T-cell (primary cell): ENCODE results near the gene MATR3. TPM values are rescaled to one million over a fixed set of nuclear protein-coding genes. Genes with fewer than 3 reads are reported as not detected.

Experiments used
- ATAC-seq, 4 experiments: fragments of 200-7000 bp in 3 of 4; fragments of 150-1000 bp in 1 of 4; cut with Tn5 transposase; replicated peaks in 1 of 4; 1 replicate in 3 of 4; 2 replicates in 1 of 4; pipeline ENCODE4 v1.10.0; 2021; ENCODE audit warnings: moderate library complexity in 3 of 4, mild to moderate bottlenecking in 2 of 4, moderate number of reproducible peaks in 1 of 4
- CTCF ChIA-PET, 2 donors: fragments of 300-600 bp; sonication (Branson Sonifier 250); formaldehyde crosslinking; loops; one replicate each; lab custom pipeline; 2022; ENCODE audit warnings: antibody characterized with exemption in 2 of 2; lab: Charles Lee
- POLR2A ChIA-PET, 2 donors: fragments of 300-600 bp; sonication (Branson Sonifier 250); formaldehyde crosslinking; loops; one replicate each; lab custom pipeline; 2022; ENCODE audit warnings: antibody characterized with exemption in 2 of 2; lab: Charles Lee
- DNase-seq, 35 experiments: peaks; one replicate each; pipeline versions ENCODE4 v3.0.0 to v3.0.0-alpha.2; 2013 to 2023
- H3K27ac ChIP-seq: one replicate; pipeline ENCODE4 v1.5.1; 2013; ENCODE audit warnings: low read length
- H3K27me3 ChIP-seq, 2 experiments: replicated peaks in 1 of 2; 1 replicate in 1 of 2; 2 replicates in 1 of 2; pipeline versions ENCODE4 v1.6.1 to v1.7.0; 2013; ENCODE audit warnings: low read length in 1 of 2, mixed read lengths in 1 of 2; ENCODE audit not compliant: control insufficient read depth in 2 of 2, insufficient read depth in 2 of 2; ENCODE audit errors: extremely low read depth in 1 of 2
- H3K36me3 ChIP-seq, 2 donors: 1 replicate in 1 of 2; 2 replicates in 1 of 2; pipeline versions ENCODE4 v1.6.1 to v1.7.0; 2013; ENCODE audit warnings: low read length in 1 of 2; ENCODE audit not compliant: control insufficient read depth in 2 of 2, insufficient read depth in 1 of 2; ENCODE audit errors: extremely low read depth in 1 of 2
- H3K4me1 ChIP-seq, 2 experiments: 1 replicate in 1 of 2; 2 replicates in 1 of 2; pipeline versions ENCODE4 v1.6.1 to v1.7.0; 2013; ENCODE audit warnings: low read length in 2 of 2, mixed read lengths in 1 of 2; ENCODE audit not compliant: insufficient read depth in 2 of 2, control insufficient read depth in 1 of 2; ENCODE audit errors: extremely low read depth in 1 of 2
- H3K4me3 ChIP-seq, 2 donors: 1 replicate in 1 of 2; 2 replicates in 1 of 2; pipeline versions ENCODE4 v1.5.1 to v1.7.0; 2013; ENCODE audit warnings: mild to moderate bottlenecking in 2 of 2, low read length in 1 of 2, moderate library complexity in 1 of 2; ENCODE audit not compliant: control insufficient read depth in 1 of 2; ENCODE audit errors: extremely low read depth in 1 of 2
- H3K9me3 ChIP-seq: 2 replicates; pipeline ENCODE4 v1.7.0; 2013
- H3K27ac Mint-ChIP-seq, 2 donors: one replicate each; pipeline ENCODE4 v1.8.0; 2020 to 2021; ENCODE audit warnings: mild to moderate bottlenecking in 2 of 2, mixed read lengths in 2 of 2
- H3K27me3 Mint-ChIP-seq, 2 donors: one replicate each; pipeline ENCODE4 v1.8.0; 2021 to 2022; ENCODE audit warnings: mixed read lengths in 2 of 2
- H3K36me3 Mint-ChIP-seq: one replicate; pipeline ENCODE4 v1.8.0; 2021; ENCODE audit warnings: mixed read lengths
- H3K4me1 Mint-ChIP-seq, 3 donors: one replicate each; pipeline ENCODE4 v1.8.0; 2020 to 2022; ENCODE audit warnings: mixed read lengths in 3 of 3, mild to moderate bottlenecking in 1 of 3
- H3K4me3 Mint-ChIP-seq, 3 donors: one replicate each; pipeline ENCODE4 v1.8.0; 2020 to 2022; ENCODE audit warnings: mild to moderate bottlenecking in 3 of 3, mixed read lengths in 3 of 3, moderate library complexity in 3 of 3
- H3K9me3 Mint-ChIP-seq, 3 donors: one replicate each; pipeline ENCODE4 v1.8.0; 2020 to 2022; ENCODE audit warnings: mixed read lengths in 3 of 3
- WGBS: methylation state at CpG from one replicate; pipeline ENCODE4 v1.1.5; 2013; ENCODE audit warnings: missing lambda C conversion rate; ENCODE audit not compliant: insufficient coverage; 5-methylcytosine and 5-hydroxymethylcytosine counted together
- total RNA-seq, 35 experiments: library from RNA in 6 of 35; stranded (reverse) in 6 of 35; fragments of 120-200 nt in 1 of 35; gene quantifications; one replicate each; pipeline versions ENCODE4 v1.2.1 to v1.2.4 and lab custom pipeline; 2013 to 2026

MATR3 gene
- total RNA-seq, 5 donors from 2014 or later (not counting 1 experiment from before 2014, with no cell fraction given), result 187 to 359 (median 200) TPM

DNA sequence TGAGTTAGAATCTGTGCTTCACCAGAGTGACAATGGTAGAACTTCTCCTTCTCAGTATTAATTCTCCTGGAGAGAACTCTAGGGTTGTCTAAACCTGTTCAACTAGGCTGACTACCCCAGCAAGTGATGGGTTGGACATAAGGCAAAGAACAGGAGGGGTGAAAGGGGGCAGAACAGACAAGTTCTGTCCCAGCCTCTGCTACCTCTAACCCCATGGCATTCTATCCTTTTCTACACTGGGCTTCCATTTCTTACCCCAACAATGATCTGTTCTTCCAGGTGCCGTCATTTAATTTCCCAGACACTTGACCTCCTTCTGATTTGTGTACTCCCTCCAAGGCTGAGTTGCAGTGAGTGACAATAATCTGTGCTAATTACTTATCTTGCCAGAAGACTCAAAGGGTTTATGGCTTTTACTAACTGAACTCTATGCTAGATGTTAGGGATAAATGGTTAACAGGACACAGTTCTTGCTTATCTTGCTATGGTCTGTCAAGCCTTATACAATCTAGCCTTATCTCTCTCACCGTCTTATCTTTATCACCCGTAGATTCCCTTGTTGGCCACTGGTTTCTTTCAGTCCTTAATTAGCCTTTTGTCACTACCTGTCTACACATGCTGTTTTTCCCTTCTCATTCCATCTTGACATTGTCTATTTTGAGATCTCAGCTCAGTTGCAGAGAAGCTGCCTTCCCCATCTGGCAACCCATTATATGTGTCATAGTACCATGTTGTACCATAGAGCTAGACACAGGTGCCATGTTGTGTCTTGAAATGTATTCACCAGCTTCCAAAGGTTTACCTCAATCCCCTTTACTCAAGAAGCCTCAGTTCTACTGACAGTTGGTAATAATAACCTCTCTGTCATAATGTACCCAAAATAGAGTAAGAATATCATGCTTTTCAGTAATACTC lies 10.0 kb upstream of the MATR3 start:
- Mint-ChIP-seq H3K9me3 (no peaks in the 10 kb centered on the region), H3K27me3 (no peaks in the 10 kb centered on the region), H3K27ac (no peak overlapping the region), H3K4me1 (peaks cover 0 to 2% (median 2%) of the 10 kb centered on the region in 3 donors), H3K36me3 (peaks cover 34% of the 10 kb centered on the region), H3K4me3 (no peak overlapping the region)
- H3K27me3 ChIP-seq, result no peaks in the 10 kb centered on the region
- WGBS, result 83% methylated on average over 1 of the region's 3 CpGs
- ChIA-PET POLR2A (interaction anchor here in 1 of 2 donors (0.5 to 0.6 kb wide), 3 partner anchors 10 to 630 kb away, joined by 3 to 4 read pairs (median 3); partner anchors contain the start of gene MATR3), CTCF (no interaction called here)
- no peaks in the 10 kb centered on the region for H3K4me1 ChIP-seq
- H3K27ac ChIP-seq, result no peak overlapping the region
- no peaks in the 10 kb centered on the region for H3K9me3 ChIP-seq
- peaks cover 0 to 42% of the 10 kb centered on the region in 2 donors for H3K36me3 ChIP-seq
- DNase-seq (no peak), ATAC-seq (no peak)
- H3K4me3 ChIP-seq, result no peak overlapping the region

DNA sequence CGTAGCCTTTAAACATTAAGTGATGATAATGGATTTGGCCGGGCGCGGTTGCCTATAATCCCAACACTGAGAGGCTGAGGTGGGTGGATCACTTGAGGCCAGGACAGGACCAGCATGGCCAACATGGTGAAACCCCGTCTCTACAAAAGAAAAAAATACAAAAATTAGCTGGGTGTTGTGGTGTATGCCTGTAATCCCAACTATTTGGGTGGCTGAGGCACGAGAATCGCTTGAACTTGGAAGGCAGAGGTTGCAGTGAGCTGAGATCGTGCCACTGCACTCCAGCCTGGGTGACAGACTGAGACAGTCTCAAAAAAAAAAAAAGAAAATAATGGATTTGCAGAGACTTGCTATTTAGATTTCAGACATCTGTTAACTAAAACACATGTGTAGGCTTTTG lies 9.2 kb upstream of the MATR3 start:
- H3K27me3 ChIP-seq, result no peaks in the 10 kb centered on the region
- peaks cover 0 to 37% of the 10 kb centered on the region in 2 donors for H3K36me3 ChIP-seq
- H3K9me3 Mint-ChIP-seq, result no peaks in the 10 kb centered on the region
- DNase-seq (no peak), ATAC-seq (no peak)
- H3K4me1 Mint-ChIP-seq, result peaks cover 0 to 2% (median 2%) of the 10 kb centered on the region in 3 donors
- H3K4me3 Mint-ChIP-seq, result no peak overlapping the region
- ChIA-PET POLR2A (interaction anchor here in 1 of 2 donors (0.5 to 0.6 kb wide), 4 partner anchors 9 to 630 kb away, joined by 3 to 8 read pairs (median 4); partner anchors contain the start of gene MATR3), CTCF (no interaction called here)
- 100% methylated on average over 2 of the region's 8 CpGs for WGBS
- peaks cover 34% of the 10 kb centered on the region for H3K36me3 Mint-ChIP-seq
- no peak overlapping the region for H3K27ac Mint-ChIP-seq
- no peaks in the 10 kb centered on the region for H3K9me3 ChIP-seq
- H3K27me3 Mint-ChIP-seq, result no peaks in the 10 kb centered on the region
- H3K4me3 ChIP-seq, result no peak overlapping the region
- no peak overlapping the region for H3K27ac ChIP-seq
- H3K4me1 ChIP-seq, result no peaks in the 10 kb centered on the region

DNA sequence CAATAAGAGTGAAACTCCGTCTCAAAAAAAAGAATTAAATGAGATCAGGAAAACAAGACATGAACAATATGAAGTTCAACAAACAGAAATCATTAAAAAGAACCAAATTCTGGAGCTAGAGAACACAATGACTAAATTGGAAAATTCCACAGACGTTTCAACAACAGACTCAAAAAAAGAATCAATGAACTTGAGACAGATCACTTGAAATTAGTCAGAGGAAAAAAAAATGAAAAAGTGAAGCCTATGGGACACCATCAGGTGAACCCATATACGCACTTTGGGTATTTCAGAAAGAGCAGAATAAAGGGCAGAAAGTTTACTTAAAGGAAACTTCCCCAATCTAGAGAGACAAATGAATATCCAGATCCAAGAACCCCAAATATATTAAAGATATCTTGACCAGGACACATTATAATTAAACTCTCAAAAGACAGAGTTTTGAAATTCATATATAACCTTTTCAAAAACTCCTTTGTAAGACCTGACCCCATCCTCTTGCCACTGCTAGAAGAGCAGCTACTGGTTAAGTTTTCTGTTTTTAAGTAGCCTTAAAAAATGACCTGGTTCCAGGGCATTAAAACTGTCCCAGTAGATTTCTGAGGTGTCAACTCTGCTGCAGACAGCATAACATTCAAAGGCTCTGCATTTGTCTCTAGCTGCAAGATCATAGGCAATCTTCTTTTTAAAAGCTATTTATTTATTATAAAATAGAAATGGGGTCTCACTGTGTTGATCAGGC lies 7.7 kb upstream of the MATR3 start:
- peaks cover 0 to 2% (median 2%) of the 10 kb centered on the region in 3 donors for H3K4me1 Mint-ChIP-seq
- POLR2A ChIA-PET, result interaction anchor here in 1 of 2 donors (0.6 kb wide), 1 partner anchor 732 kb away, joined by 3 read pairs; no protein-coding TSS in a partner anchor
- ATAC-seq (no peak), DNase-seq (no peak)
- Histone ChIP-seq H3K4me3 (no peak overlapping the region), H3K27me3 (no peaks in the 10 kb centered on the region), H3K27ac (no peak overlapping the region), H3K36me3 (peaks cover 0 to 27% of the 10 kb centered on the region in 2 donors), H3K4me1 (no peaks in the 10 kb centered on the region), H3K9me3 (no peaks in the 10 kb centered on the region)
- H3K27ac Mint-ChIP-seq, result no peak overlapping the region
- no peak overlapping the region for H3K4me3 Mint-ChIP-seq
- H3K36me3 Mint-ChIP-seq, result peaks cover 26% of the 10 kb centered on the region
- no peaks in the 10 kb centered on the region for H3K27me3 Mint-ChIP-seq
- CTCF ChIA-PET, result interaction anchor here in 1 of 2 donors (1.5 kb wide), 1 partner anchor 72 kb away, joined by 5 read pairs; no protein-coding TSS in a partner anchor
- 100% methylated on average over 1 of the region's 3 CpGs for WGBS
- H3K9me3 Mint-ChIP-seq, result no peaks in the 10 kb centered on the region

DNA sequence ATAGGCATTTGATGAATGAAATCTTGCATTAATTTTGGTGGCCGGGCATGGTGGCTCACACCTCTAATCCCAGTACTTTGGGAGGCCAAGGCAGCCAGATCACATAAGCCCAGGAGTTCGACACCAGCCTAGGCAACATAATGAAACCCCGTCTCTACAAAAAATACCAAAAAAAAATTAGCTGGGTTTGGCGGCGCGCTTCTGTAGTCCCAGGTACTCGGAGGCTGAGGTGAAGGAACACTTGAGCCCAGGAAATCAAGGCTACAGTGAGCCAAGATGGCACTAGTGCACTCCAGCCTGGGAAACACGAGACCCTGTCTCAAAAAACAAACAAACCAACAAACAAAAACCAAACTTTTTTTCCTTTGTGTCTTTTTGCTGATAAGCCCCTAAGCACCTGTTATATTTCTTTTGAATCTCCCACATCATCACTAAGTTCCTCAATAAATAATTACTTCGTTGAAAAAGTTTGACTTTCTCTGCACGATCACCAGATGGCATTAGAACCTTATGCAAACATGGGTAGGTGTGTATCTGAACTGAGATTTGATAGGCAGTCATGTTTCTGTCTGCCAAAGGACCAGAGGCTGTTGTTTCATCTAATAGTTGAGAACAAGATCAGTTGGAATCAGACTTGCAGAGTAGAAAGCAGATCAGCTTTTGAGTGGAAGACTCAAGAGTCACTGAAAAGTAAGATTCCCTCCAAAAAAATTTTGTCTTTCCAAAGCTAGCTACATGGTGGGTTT lies 5.5 kb upstream of the MATR3 start:
- Mint-ChIP-seq H3K9me3 (no peaks in the 10 kb centered on the region), H3K36me3 (peaks cover 19% of the 10 kb centered on the region), H3K27ac (no peak overlapping the region), H3K4me3 (no peak overlapping the region), H3K4me1 (peaks cover 0 to 6% (median 2%) of the 10 kb centered on the region in 3 donors), H3K27me3 (no peaks in the 10 kb centered on the region)
- Histone ChIP-seq H3K27ac (no peak overlapping the region), H3K9me3 (no peaks in the 10 kb centered on the region), H3K4me1 (peaks cover 2 to 4% of the 10 kb centered on the region in 2 experiments), H3K27me3 (no peaks in the 10 kb centered on the region), H3K36me3 (peaks cover 0 to 22% of the 10 kb centered on the region in 2 donors), H3K4me3 (no peak overlapping the region)
- WGBS, result 75% methylated on average over 8 of the region's 10 CpGs
- POLR2A ChIA-PET, result interaction anchor here in 1 of 2 donors (0.6 to 1.3 kb wide), 2 partner anchors 64 to 734 kb away, joined by 3 to 4 read pairs; no protein-coding TSS in a partner anchor
- CTCF ChIA-PET, result interaction anchor here (0.6 to 1.3 kb wide), 3 partner anchors 10 to 81 kb away, joined by 3 read pairs; no protein-coding TSS in a partner anchor
- DNase-seq (peak in 1 of 35 experiments; percentile 47), ATAC-seq (peak in 3 of 4 experiments; percentile 51 to 65 (median 52))

DNA sequence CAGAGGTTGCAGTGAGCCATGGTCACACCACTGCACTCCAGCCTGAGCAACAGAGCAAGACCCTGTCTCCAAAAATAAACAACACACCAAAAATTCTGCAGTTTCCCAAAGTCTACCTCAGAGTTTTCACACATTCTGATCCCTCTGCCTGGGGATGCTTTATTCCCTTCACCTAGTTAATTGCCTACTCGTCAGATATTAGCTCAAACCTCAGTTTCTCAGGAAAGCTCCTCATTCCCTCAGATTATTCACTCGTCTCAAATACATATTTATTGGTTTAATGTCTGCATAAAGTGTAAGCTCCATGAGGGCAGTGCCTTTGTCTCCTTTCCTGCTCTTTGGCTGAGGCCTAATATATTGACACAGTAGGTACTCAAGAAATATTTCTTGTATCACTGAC lies 2.5 kb upstream of the MATR3 start:
- ChIA-PET POLR2A (interaction anchor here in 1 of 2 donors (0.6 kb wide), 1 partner anchor 1357 kb away, joined by 6 read pairs; the partner anchor contains the start of gene IK), CTCF (interaction anchor here in 1 of 2 donors (0.7 kb wide), 1 partner anchor 221 kb away, joined by 9 read pairs; no protein-coding TSS in a partner anchor)
- Histone ChIP-seq H3K36me3 (no peaks in the 10 kb centered on the region), H3K4me1 (peaks cover 9 to 11% of the 10 kb centered on the region in 2 experiments), H3K9me3 (no peaks in the 10 kb centered on the region), H3K27me3 (no peaks in the 10 kb centered on the region), H3K4me3 (no peak overlapping the region), H3K27ac (no peak overlapping the region)
- WGBS, result no CpG with 5 or more reads among the region's 2 CpGs
- ATAC-seq (no peak), DNase-seq (no peak)
- no peak overlapping the region for H3K27ac Mint-ChIP-seq
- H3K4me1 Mint-ChIP-seq, result peaks cover 16% of the 10 kb centered on the region in 3 donors
- no peaks in the 10 kb centered on the region for H3K9me3 Mint-ChIP-seq
- peaks cover 3% of the 10 kb centered on the region for H3K36me3 Mint-ChIP-seq
- no peaks in the 10 kb centered on the region for H3K27me3 Mint-ChIP-seq
- H3K4me3 Mint-ChIP-seq, result no peak overlapping the region
